Activated CD4-positive, alpha-beta T cell treated with anti-CD3 and anti-CD28 coated beads, Interleukin-2, Interleukin-4, amounts not matched to agents 100 ng/mL and 50 ng/mL, durations not matched to agents 16 hours and 8 hours (primary cell): Measurements from ENCODE around the gene RCOR3.
A peak's percentile ranks its signal among the peaks of the same experiment; 100 is the strongest.
"Not testable (repeated sequence)": the region's sequence is repeated elsewhere in the genome, so short reads cannot be mapped to it uniquely, and the experiment has no call there.

Source experiments
- DNase-seq: peaks from one replicate; pipeline ENCODE4 v3.0.0-alpha.2; 2020; ENCODE audit warnings: low spot score

RCOR3 gene

GRCh38 chr1:211260141-211261107, 1.3 kb downstream of the RCOR3 start:
- peak; percentile 79 for DNase-seq

GRCh38 chr1:211261229-211261628, 2.1 kb downstream of the RCOR3 start:
- DNase-seq = peak; percentile 24

- DNase-seq = not testable (repeated sequence)
Measured at GRCh38 chr1:211263022-211263421, 3.9 kb downstream of the RCOR3 start.

GRCh38 chr1:211267204-211267857, 8.2 kb downstream of the RCOR3 start:
- no peak for DNase-seq

- DNase-seq = no peak
Measured at GRCh38 chr1:211279340-211279739, 20.2 kb downstream of the RCOR3 start.

- peak; percentile 60 for DNase-seq
Measured at GRCh38 chr1:211280910-211281309, 21.7 kb downstream of the RCOR3 start.

GRCh38 chr1:211281320-211282022, 22.3 kb downstream of the RCOR3 start:
- no peak for DNase-seq

GRCh38 chr1:211282023-211282373, 22.8 kb downstream of the RCOR3 start:
- no peak for DNase-seq

- no peak for DNase-seq
Measured at GRCh38 chr1:211285196-211285595, 26.0 kb downstream of the RCOR3 start.

- no peak for DNase-seq
Measured at GRCh38 chr1:211287218-211287617, 28.1 kb downstream of the RCOR3 start.

GRCh38 chr1:211292411-211292810, 33.2 kb downstream of the RCOR3 start:
- no peak for DNase-seq

GRCh38 chr1:211296396-211296795, 37.2 kb downstream of the RCOR3 start:
- DNase-seq = peak; percentile 25

GRCh38 chr1:211305044-211305443, 45.9 kb downstream of the RCOR3 start:
- DNase-seq = peak; percentile 87

GRCh38 chr1:211309617-211310016, 50.5 kb downstream of the RCOR3 start:
- no peak for DNase-seq

- DNase-seq = no peak
Measured at GRCh38 chr1:211313392-211313791, 54.2 kb downstream of the RCOR3 start.

GRCh38 chr1:211318576-211319280, 59.6 kb downstream of the RCOR3 start:
- DNase-seq = no peak

GRCh38 chr1:211319892-211320291, 60.7 kb downstream of the RCOR3 start:
- DNase-seq = no peak

GRCh38 chr1:211320980-211321379, 61.8 kb downstream of the RCOR3 start:
- peak; percentile 40 for DNase-seq

GRCh38 chr1:211321646-211322045, 62.5 kb downstream of the RCOR3 start:
- not testable (repeated sequence) for DNase-seq

GRCh38 chr1:211323156-211324063, 64.2 kb downstream of the RCOR3 start:
- peak; percentile 78 for DNase-seq
